Measurements from ENCODE around the gene ADAM15. TPM values are rescaled to one million over a fixed set of nuclear protein-coding genes. Genes with fewer than 3 reads are reported as not detected.

The ADAM15 gene, protein sequence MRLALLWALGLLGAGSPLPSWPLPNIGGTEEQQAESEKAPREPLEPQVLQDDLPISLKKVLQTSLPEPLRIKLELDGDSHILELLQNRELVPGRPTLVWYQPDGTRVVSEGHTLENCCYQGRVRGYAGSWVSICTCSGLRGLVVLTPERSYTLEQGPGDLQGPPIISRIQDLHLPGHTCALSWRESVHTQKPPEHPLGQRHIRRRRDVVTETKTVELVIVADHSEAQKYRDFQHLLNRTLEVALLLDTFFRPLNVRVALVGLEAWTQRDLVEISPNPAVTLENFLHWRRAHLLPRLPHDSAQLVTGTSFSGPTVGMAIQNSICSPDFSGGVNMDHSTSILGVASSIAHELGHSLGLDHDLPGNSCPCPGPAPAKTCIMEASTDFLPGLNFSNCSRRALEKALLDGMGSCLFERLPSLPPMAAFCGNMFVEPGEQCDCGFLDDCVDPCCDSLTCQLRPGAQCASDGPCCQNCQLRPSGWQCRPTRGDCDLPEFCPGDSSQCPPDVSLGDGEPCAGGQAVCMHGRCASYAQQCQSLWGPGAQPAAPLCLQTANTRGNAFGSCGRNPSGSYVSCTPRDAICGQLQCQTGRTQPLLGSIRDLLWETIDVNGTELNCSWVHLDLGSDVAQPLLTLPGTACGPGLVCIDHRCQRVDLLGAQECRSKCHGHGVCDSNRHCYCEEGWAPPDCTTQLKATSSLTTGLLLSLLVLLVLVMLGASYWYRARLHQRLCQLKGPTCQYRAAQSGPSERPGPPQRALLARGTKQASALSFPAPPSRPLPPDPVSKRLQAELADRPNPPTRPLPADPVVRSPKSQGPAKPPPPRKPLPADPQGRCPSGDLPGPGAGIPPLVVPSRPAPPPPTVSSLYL
- total RNA-seq (ENCODE audit: low replicate concordance): 48.2 and 64.5 TPM in 2 replicates

GRCh38 chr1:155050560-155051341 is at the start of gene ADAM15:
TSS of gene ADAM15 (plus strand) at chr1:155051316. CDS start at chr1:155051387, 71 bp downstream.

GRCh38 chr1:155002464-155003226 is 48.5 kb upstream of the ADAM15 start, which contains the start of gene ZBTB7B:
TSS of gene ZBTB7B (plus strand) at chr1:155002802. CDS start at chr1:155014661, 11,859 bp downstream.

GRCh38 chr1:155033524-155033923 is 17.6 kb upstream of the ADAM15 start, which contains the start of the genes DCST1 and DCST2:
TSS of gene DCST1 (plus strand) at chr1:155033824. CDS start at chr1:155034037, 213 bp downstream.
TSS of gene DCST2 (minus strand) at chr1:155033781. CDS start at chr1:155033701, 80 bp downstream.

GRCh38 chr1:155063550-155064110 is 12.5 kb downstream of the ADAM15 start, which contains the start of gene EFNA4:
TSS of gene EFNA4 (plus strand) at chr1:155063740. CDS start at chr1:155063824, 84 bp downstream.

DNA sequence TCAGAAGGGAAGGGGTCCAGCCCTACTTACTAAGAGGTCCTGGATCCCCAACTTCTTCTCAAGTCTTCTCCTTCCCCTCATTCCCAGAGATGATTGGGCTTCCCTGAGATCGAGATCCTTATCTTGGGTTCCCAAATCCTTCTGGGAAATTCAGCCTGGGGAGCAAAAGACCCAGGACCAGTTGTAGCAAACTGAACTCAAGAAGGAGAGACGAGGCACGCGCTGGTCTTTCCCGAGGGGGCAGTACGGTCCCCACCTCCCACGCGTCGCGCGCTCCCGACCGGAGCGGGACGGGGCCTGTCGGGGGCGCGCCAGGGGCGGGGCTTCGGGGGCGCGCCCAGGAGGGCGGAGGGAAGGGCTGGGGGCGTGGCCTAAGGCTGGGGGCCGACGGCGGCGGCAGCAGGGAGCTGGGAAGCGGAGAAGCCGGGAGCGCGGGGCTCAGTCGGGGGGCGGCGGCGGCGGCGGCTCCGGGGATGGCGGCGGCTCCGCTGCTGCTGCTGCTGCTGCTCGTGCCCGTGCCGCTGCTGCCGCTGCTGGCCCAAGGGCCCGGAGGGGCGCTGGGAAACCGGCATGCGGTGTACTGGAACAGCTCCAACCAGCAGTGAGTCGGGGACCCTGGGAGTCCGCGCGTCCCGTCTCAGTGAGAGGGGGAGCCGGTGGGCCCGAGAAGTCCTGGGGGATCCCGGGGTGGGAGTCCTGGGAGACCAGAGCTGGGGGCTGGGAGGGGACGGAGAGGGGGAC is 27.5 kb downstream of the ADAM15 start, which contains the start of gene EFNA3:
Gene EFNA3 (plus strand): TSS at position 369 of the 741 bp plus-strand sequence. CDS start 105 bp downstream, at position 474.

Other genes with a start within 250 kb of the ADAM15 start
- gene KCNN3, start 181.0 kb upstream of the ADAM15 start, total RNA-seq (ENCODE audit: low replicate concordance): under 0.01 TPM in 1 of 2 replicates, not detected in the other
- 10.2 and 11.4 TPM in 2 replicates for gene PMVK, start 114.6 kb upstream of the ADAM15 start, total RNA-seq (ENCODE audit: low replicate concordance)
- 66.0 and 101 TPM in 2 replicates for gene PBXIP1, start 95.2 kb upstream of the ADAM15 start, total RNA-seq (ENCODE audit: low replicate concordance)
- 3.4 and 6.5 TPM in 2 replicates for gene PYGO2, start 89.5 kb upstream of the ADAM15 start, total RNA-seq (ENCODE audit: low replicate concordance)
- gene SHC1, start 80.6 kb upstream of the ADAM15 start, total RNA-seq (ENCODE audit: low replicate concordance): 98.8 and 184 TPM in 2 replicates
- gene CKS1B, start 76.6 kb upstream of the ADAM15 start, total RNA-seq (ENCODE audit: low replicate concordance): 18.6 and 39.5 TPM in 2 replicates
- gene FLAD1, start 68.0 kb upstream of the ADAM15 start, total RNA-seq (ENCODE audit: low replicate concordance): 13.1 and 19.0 TPM in 2 replicates
- 0.68 TPM in 1 of 2 replicates, not detected in the other for gene LENEP, start 57.7 kb upstream of the ADAM15 start, total RNA-seq (ENCODE audit: low replicate concordance)
- gene ZBTB7B, start 48.5 kb upstream of the ADAM15 start, total RNA-seq (ENCODE audit: low replicate concordance): 9.1 and 14.1 TPM in 2 replicates
- not detected in 2 replicates for gene DCST2, start 17.5 kb upstream of the ADAM15 start, total RNA-seq (ENCODE audit: low replicate concordance)
- gene DCST1, start 17.5 kb upstream of the ADAM15 start, total RNA-seq (ENCODE audit: low replicate concordance): not detected in 2 replicates
- 1.8 and 5.7 TPM in 2 replicates for gene EFNA4, start 12.4 kb downstream of the ADAM15 start, total RNA-seq (ENCODE audit: low replicate concordance)
- gene EFNA3, start 27.5 kb downstream of the ADAM15 start, total RNA-seq (ENCODE audit: low replicate concordance): 0.35 and 0.90 TPM in 2 replicates
- 0.23 and 4.9 TPM in 2 replicates for gene EFNA1, start 76.6 kb downstream of the ADAM15 start, total RNA-seq (ENCODE audit: low replicate concordance)
- gene SLC50A1, start 84.5 kb downstream of the ADAM15 start, total RNA-seq (ENCODE audit: low replicate concordance): 17.9 and 32.0 TPM in 2 replicates
- 27.5 and 42.7 TPM in 2 replicates for gene DPM3, start 89.2 kb downstream of the ADAM15 start, total RNA-seq (ENCODE audit: low replicate concordance)
- gene KRTCAP2, start 122.0 kb downstream of the ADAM15 start, total RNA-seq (ENCODE audit: low replicate concordance): 86.9 and 102 TPM in 2 replicates
- gene TRIM46, start 122.5 kb downstream of the ADAM15 start, total RNA-seq (ENCODE audit: low replicate concordance): 1.5 and 3.5 TPM in 2 replicates
- 35.0 and 52.5 TPM in 2 replicates for gene THBS3, start 156.6 kb downstream of the ADAM15 start, total RNA-seq (ENCODE audit: low replicate concordance)
- 30.1 and 45.6 TPM in 2 replicates for gene MTX1, start 157.4 kb downstream of the ADAM15 start, total RNA-seq (ENCODE audit: low replicate concordance)
- 2.5 and 3.6 TPM in 2 replicates for gene ENTREP3, start 204.2 kb downstream of the ADAM15 start, total RNA-seq (ENCODE audit: low replicate concordance)
- gene SCAMP3, start 211.0 kb downstream of the ADAM15 start, total RNA-seq (ENCODE audit: low replicate concordance): 16.7 and 30.7 TPM in 2 replicates
- gene CLK2, start 222.2 kb downstream of the ADAM15 start, total RNA-seq (ENCODE audit: low replicate concordance): 27.1 and 64.4 TPM in 2 replicates
- gene HCN3, start 226.1 kb downstream of the ADAM15 start, total RNA-seq (ENCODE audit: low replicate concordance): 0.53 and 1.5 TPM in 2 replicates